IPS DF 6.9 (cell line): ENCODE measurements around the gene DTNB.

Source experiments
- DNase-seq: peaks from one replicate; pipeline ENCODE4 v3.0.0-alpha.2; 2013; ENCODE audit warnings: low read depth, low spot score
- H3K27ac ChIP-seq: one replicate; pipeline ENCODE4 v1.5.1; 2013; ENCODE audit warnings: low read length, control low read depth
- H3K27me3 ChIP-seq: 2 replicates; pipeline ENCODE4 v1.6.1; 2013; ENCODE audit warnings: mild to moderate bottlenecking, low read length; ENCODE audit not compliant: control insufficient read depth, insufficient read depth
- H3K36me3 ChIP-seq: 2 replicates; pipeline ENCODE4 v1.6.1; 2013; ENCODE audit warnings: low read length; ENCODE audit not compliant: control insufficient read depth, insufficient read depth
- H3K4me1 ChIP-seq: 2 replicates; pipeline ENCODE4 v1.6.1; 2013; ENCODE audit warnings: low read length; ENCODE audit not compliant: control insufficient read depth, insufficient read depth
- H3K4me3 ChIP-seq: 2 replicates; pipeline ENCODE4 v1.5.1; 2013; ENCODE audit warnings: mild to moderate bottlenecking, low read length
- H3K9me3 ChIP-seq: 2 replicates; pipeline ENCODE4 v1.6.1; 2013; ENCODE audit warnings: low read length, inconsistent platforms; ENCODE audit not compliant: control insufficient read depth, insufficient read depth
- WGBS: extraction: QIAGEN DNeasy Blood & Tissue Kit; methylation state at CpG from one replicate; pipeline ENCODE4 v1.1.7; 2013; ENCODE audit warnings: mixed read lengths, missing lambda C conversion rate; ENCODE audit not compliant: insufficient read length, insufficient coverage; 5-methylcytosine and 5-hydroxymethylcytosine counted together

Gene DTNB

DNA sequence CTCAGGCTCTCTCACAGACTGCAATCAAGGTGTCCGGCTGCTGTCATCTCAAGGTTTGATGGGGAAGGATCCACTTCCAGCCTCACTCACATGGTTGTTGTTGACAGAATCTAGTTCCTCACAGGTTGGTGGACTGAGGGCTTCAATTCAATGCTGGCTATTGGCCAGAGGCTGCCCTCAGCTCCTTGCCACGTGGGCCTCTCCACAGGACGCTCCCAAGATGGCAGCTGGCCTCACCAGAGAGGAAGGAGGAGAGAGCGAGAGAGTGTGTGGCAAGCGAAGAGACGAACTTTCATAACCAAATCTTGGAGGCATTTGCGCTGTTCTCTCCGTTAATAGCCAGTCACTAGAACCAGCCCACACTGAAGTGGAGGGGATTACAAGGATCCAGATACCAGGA lies 318.1 kb downstream of the DTNB start:
- H3K36me3 ChIP-seq: no peaks in the 10 kb centered on the region
- no peak overlapping the region for H3K27ac ChIP-seq
- no CpG with 5 or more reads among the region's 8 CpGs for WGBS
- H3K9me3 ChIP-seq: no peaks in the 10 kb centered on the region
- no peak overlapping the region for H3K4me3 ChIP-seq
- H3K27me3 ChIP-seq: 0 out of 2 replicates have a peak, but pooled peaks cover 1% of the 10 kb centered on the region
- DNase-seq: no peak
- H3K4me1 ChIP-seq: no peaks in the 10 kb centered on the region; the same call in 1 of the 2 replicates

GRCh38 chr2:25354116-25354515 lies 319.3 kb downstream of the DTNB start:
- H3K27me3 ChIP-seq: 0 out of 2 replicates have a peak, but pooled peaks cover 1% of the 10 kb centered on the region
- H3K4me1 ChIP-seq: no peaks in the 10 kb centered on the region; the same call in 1 of the 2 replicates
- no peak overlapping the region for H3K27ac ChIP-seq
- H3K9me3 ChIP-seq: no peaks in the 10 kb centered on the region
- H3K4me3 ChIP-seq: no peak overlapping the region
- WGBS: no CpG with 5 or more reads among the region's 6 CpGs
- H3K36me3 ChIP-seq: no peaks in the 10 kb centered on the region
- no peak for DNase-seq

DNA sequence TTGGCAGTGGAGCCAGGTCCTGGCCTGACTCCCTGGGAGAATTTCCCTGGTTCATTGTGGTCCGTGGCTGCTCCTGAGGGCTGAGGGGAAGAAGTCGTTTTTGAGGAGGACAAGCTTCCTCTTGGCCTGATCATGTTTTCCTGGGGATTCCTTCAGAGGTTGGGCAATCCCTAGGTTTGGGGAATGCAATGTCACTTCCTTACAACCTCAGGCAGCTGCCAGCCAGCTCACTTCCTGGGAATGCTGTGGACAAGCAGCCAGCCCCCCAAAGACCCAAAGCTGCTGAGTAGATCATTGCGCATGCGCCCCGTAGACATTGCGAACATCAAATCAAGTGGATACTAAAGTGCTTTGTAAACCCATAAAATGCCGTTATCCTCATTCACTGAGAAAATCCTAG lies 324.0 kb downstream of the DTNB start:
- no CpG with 5 or more reads among the region's 7 CpGs for WGBS
- Histone ChIP-seq H3K4me1 (no peaks in the 10 kb centered on the region), H3K4me3 (no peak overlapping the region), H3K27ac (no peak overlapping the region), H3K36me3 (no peaks in the 10 kb centered on the region), H3K9me3 (no peaks in the 10 kb centered on the region), H3K27me3 (peaks cover 1% of the 10 kb centered on the region; the same call in 1 of the 2 replicates)
- DNase-seq: no peak

- no peak overlapping the region for H3K27ac ChIP-seq
- H3K27me3 ChIP-seq: peaks cover 4% of the 10 kb centered on the region; the same call in 1 of the 2 replicates
- H3K9me3 ChIP-seq: no peaks in the 10 kb centered on the region
- no peaks in the 10 kb centered on the region for H3K4me1 ChIP-seq
- WGBS: no CpG with 5 or more reads among the region's 2 CpGs
- no peak for DNase-seq
- H3K4me3 ChIP-seq: no peak overlapping the region
- no peaks in the 10 kb centered on the region for H3K36me3 ChIP-seq
Measured at GRCh38 chr2:25347846-25348245, 325.5 kb downstream of the DTNB start.

- H3K36me3 ChIP-seq: no peaks in the 10 kb centered on the region
- no peak overlapping the region for H3K4me3 ChIP-seq
- no peaks in the 10 kb centered on the region for H3K9me3 ChIP-seq
- no peak for DNase-seq
- H3K27ac ChIP-seq: no peak overlapping the region
- no CpG with 5 or more reads among the region's 7 CpGs for WGBS
- peaks cover 4% of the 10 kb centered on the region; the same call in 1 of the 2 replicates for H3K27me3 ChIP-seq
- H3K4me1 ChIP-seq: no peaks in the 10 kb centered on the region
Measured at GRCh38 chr2:25347205-25347815, 326.1 kb downstream of the DTNB start.

GRCh38 chr2:25343187-25343825 lies 330.1 kb downstream of the DTNB start:
- Histone ChIP-seq H3K4me3 (no peak overlapping the region), H3K4me1 (peaks cover 1% of the 10 kb centered on the region; the same call in 1 of the 2 replicates), H3K27ac (no peak overlapping the region), H3K36me3 (no peaks in the 10 kb centered on the region), H3K9me3 (no peaks in the 10 kb centered on the region), H3K27me3 (peaks cover 4% of the 10 kb centered on the region; the same call in 1 of the 2 replicates)
- DNase-seq: no peak
- WGBS: no CpG with 5 or more reads among the region's 21 CpGs

GRCh38 chr2:25342372-25343186 lies 330.8 kb downstream of the DTNB start:
- Histone ChIP-seq H3K27ac (no peak overlapping the region), H3K4me1 (peaks cover 1% of the 10 kb centered on the region; the same call in 1 of the 2 replicates), H3K36me3 (no peaks in the 10 kb centered on the region), H3K9me3 (no peaks in the 10 kb centered on the region), H3K27me3 (peaks cover 4% of the 10 kb centered on the region; the same call in 1 of the 2 replicates), H3K4me3 (peak overlapping the region; percentile 46; the same call in 1 of the 2 replicates)
- WGBS: no CpG with 5 or more reads among the region's 45 CpGs
- DNase-seq: peak; percentile 73

DNA sequence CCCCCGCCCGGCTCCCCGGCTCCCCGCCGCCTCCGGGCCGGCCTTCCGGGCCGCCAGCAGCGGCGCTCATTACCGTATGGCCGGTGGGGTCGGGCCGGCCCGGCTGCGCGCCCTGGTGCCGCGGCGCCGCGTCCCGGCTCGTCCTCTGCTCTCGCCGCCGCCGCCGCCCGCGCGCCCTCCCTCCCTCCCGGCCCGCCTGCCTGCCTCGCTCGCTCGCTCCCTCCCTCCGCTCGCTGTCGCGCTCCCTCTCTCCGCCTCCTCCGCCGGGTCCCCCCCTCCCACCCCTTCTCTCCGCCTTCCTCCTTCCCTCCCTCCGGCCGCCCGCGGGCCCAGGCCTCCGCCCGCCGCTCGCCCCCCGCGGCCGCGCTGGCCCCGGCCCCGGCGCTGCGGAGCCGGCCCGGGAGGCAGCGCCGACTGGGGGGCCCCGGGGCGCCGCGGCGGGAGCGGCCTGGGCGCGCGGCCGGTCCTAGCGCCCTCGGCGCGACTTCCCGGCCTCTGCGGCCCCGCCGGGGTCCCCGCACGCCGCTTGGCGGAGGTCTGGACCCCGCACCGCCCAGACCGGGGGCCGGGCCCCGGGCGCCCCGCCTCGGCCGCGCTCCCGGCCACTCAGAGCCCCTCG lies 331.5 kb downstream of the DTNB start, which contains the start of gene DNMT3A:
DNMT3A (minus strand) TSS at position 173 of the 619 bp plus-strand sequence. CDS start 27,941 bp downstream, outside the sequence.
- H3K36me3 ChIP-seq: no peaks in the 10 kb centered on the region
- WGBS: no CpG with 5 or more reads among the region's 100 CpGs
- DNase-seq: no peak
- H3K27me3 ChIP-seq: peaks cover 4% of the 10 kb centered on the region; the same call in 1 of the 2 replicates
- peak within 1 kb of the TSS; percentile 46; the same call in 1 of the 2 replicates for H3K4me3 ChIP-seq
- no peak within 1 kb of the TSS for H3K27ac ChIP-seq
- no peaks in the 10 kb centered on the region for H3K9me3 ChIP-seq
- H3K4me1 ChIP-seq: peaks cover 2% of the 10 kb centered on the region; the same call in 1 of the 2 replicates

GRCh38 chr2:25341011-25341727 lies 332.2 kb downstream of the DTNB start:
- WGBS: no CpG with 5 or more reads among the region's 104 CpGs
- no peak for DNase-seq
- no peaks in the 10 kb centered on the region for H3K9me3 ChIP-seq
- H3K4me1 ChIP-seq: peaks cover 8% of the 10 kb centered on the region
- H3K27ac ChIP-seq: no peak overlapping the region
- H3K27me3 ChIP-seq: peaks cover 4% of the 10 kb centered on the region; the same call in 1 of the 2 replicates
- H3K36me3 ChIP-seq: no peaks in the 10 kb centered on the region
- H3K4me3 ChIP-seq: peak overlapping the region; percentile 46; the same call in 1 of the 2 replicates
